A673 (cell line): Measurements from ENCODE around the gene TNC. TPM values are rescaled to one million over a fixed set of nuclear protein-coding genes. Genes with fewer than 3 reads are reported as not detected.

Experiments
- BruUV-seq: library from RNA; stranded (reverse); fragments of 400-500 nt; replicated peaks from 2 replicates; lab custom pipeline; 2021; lab: Mats Ljungman, UMichigan
- CTCF ChIA-PET: fragments of 300-600 bp; sonication (Branson Sonifier 250); formaldehyde crosslinking; loops from one replicate; lab custom pipeline; 2022; ENCODE audit warnings: antibody characterized with exemption; lab: Charles Lee
- POLR2A ChIA-PET: fragments of 300-600 bp; sonication (Branson Sonifier 250); formaldehyde crosslinking; loops from one replicate; lab custom pipeline; 2022; ENCODE audit warnings: antibody characterized with exemption; ENCODE audit not compliant: low non-redundant PET; lab: Charles Lee
- DNase-seq: peaks from one replicate; pipeline ENCODE4 v3.0.0-alpha.2; 2015; ENCODE audit warnings: low spot score
- H3K27ac ChIP-seq: fragments of 200-600 bp; sonication (generic); 2 replicates; pipeline ENCODE4 v1.5.1; 2016; ENCODE audit warnings: mixed run types, low read depth, mild to moderate bottlenecking, mixed read lengths, antibody characterized with exemption, low read length; ENCODE audit not compliant: poor library complexity, severe bottlenecking
- H3K27me3 ChIP-seq: fragments of 200-600 bp; sonication (generic); replicated peaks from 2 replicates; pipeline ENCODE4 v1.6.1; 2017; ENCODE audit warnings: mixed run types, low read depth, mild to moderate bottlenecking, mixed read lengths, antibody characterized with exemption, low read length; ENCODE audit not compliant: insufficient read depth, poor library complexity
- H3K36me3 ChIP-seq: fragments of 200-600 bp; sonication (generic); 2 replicates; pipeline ENCODE4 v1.6.1; 2016; ENCODE audit warnings: mixed run types, mild to moderate bottlenecking, mixed read lengths, antibody characterized with exemption, low read length; ENCODE audit not compliant: insufficient read depth, poor library complexity, severe bottlenecking
- H3K4me1 ChIP-seq: fragments of 200-600 bp; sonication (generic); 2 replicates; pipeline ENCODE4 v1.6.1; 2017; ENCODE audit warnings: mixed run types, mild to moderate bottlenecking, mixed read lengths, antibody characterized with exemption, low read length; ENCODE audit not compliant: insufficient read depth, poor library complexity, severe bottlenecking
- H3K4me3 ChIP-seq: fragments of 200-600 bp; sonication (generic); 2 replicates; pipeline ENCODE4 v1.5.1; 2016; ENCODE audit warnings: low read depth, mixed run types, mild to moderate bottlenecking, mixed read lengths, low read length; ENCODE audit not compliant: poor library complexity, severe bottlenecking
- H3K9me3 ChIP-seq: fragments of 200-600 bp; sonication (generic); 2 replicates; pipeline ENCODE4 v1.6.1; 2016; ENCODE audit warnings: mixed run types, low read depth, mild to moderate bottlenecking, mixed read lengths, antibody characterized with exemption, low read length; ENCODE audit not compliant: poor library complexity, severe bottlenecking
- EZH2 ChIP-seq: fragments of 200-600 bp; sonication (generic); IDR thresholded peaks from 2 replicates; pipeline ENCODE4 v1.6.1; 2017; ENCODE audit warnings: borderline replicate concordance, low read depth, mild to moderate bottlenecking, mixed read lengths, antibody characterized with exemption, low read length; ENCODE audit not compliant: poor library complexity, severe bottlenecking
- intact Hi-C: fragments of 100-400 bp; cut with micrococcal nuclease; formaldehyde crosslinking; loops from one replicate; pipeline ENCODE4 v1.10.0; 2022; ENCODE audit not compliant: unreplicated experiment
- total RNA-seq: library from RNA; stranded (reverse); gene quantifications from 2 replicates; pipeline ENCODE4 v1.2.3, GENCODE V29; 2021
- TF ChIP-seq, protein P1 (sequence below): fragments of 300-800, 200-600 bp; sonication (generic); conservative IDR thresholded peaks from 2 replicates; pipeline ENCODE4 v1.5.1; 2017; ENCODE audit warnings: low read depth, mild to moderate bottlenecking, antibody characterized with exemption, low read length, moderate library complexity, mixed read lengths

TNC gene
- total RNA-seq, 1 experiment from 2014 or later: 202 TPM

DNA sequence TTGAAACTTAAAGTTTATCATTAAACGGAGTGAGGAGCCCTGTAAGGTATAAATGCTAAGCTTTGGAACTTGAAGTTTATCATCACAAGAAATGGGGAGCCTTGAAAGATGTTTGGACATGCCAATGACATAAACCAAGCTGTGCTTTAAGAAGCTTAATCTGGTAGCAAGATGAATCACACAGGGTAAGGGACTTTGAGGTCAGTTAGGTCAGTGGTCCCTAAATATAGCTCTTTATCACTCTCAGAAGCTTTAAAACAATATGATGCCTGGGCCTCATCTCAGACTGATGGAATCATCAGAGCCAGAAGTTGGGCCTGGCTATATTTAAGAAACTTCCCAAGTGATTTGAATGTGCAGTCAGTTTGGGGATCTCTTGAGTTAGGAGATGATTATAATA, 85.7 kb downstream of the TNC start:
- POLR2A ChIA-PET: interaction anchor here (0.7 kb wide), 1 partner anchor 498 kb away, joined by 4 read pairs; no protein-coding TSS in a partner anchor

DNA sequence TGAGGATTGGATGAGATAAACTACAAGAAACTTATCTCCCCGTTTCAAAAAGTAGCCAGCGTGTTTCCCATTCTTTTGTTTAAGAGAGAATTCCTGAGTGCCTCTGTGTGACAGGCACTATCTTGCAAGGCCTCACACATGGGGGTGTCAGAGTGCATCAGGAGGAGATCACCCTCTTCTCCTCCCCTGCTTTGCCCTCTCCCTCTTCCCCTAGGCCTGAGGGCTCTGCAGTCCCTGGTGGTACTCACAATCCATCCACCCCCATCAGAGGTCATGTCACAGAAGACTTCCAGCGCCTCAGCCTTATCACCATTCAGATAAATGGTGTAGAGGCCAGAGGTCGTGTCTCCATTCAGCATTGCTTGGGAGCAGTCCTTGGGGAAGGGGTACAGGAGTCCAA, 88.0 kb downstream of the TNC start:
- H3K4me1 ChIP-seq: peaks cover under 1% of the 10 kb centered on the region
- H3K9me3 ChIP-seq: no peaks in the 10 kb centered on the region
- POLR2A ChIA-PET: no interaction called here
- no peak for TF ChIP-seq EZH2
- TF ChIP-seq, protein P1, sequence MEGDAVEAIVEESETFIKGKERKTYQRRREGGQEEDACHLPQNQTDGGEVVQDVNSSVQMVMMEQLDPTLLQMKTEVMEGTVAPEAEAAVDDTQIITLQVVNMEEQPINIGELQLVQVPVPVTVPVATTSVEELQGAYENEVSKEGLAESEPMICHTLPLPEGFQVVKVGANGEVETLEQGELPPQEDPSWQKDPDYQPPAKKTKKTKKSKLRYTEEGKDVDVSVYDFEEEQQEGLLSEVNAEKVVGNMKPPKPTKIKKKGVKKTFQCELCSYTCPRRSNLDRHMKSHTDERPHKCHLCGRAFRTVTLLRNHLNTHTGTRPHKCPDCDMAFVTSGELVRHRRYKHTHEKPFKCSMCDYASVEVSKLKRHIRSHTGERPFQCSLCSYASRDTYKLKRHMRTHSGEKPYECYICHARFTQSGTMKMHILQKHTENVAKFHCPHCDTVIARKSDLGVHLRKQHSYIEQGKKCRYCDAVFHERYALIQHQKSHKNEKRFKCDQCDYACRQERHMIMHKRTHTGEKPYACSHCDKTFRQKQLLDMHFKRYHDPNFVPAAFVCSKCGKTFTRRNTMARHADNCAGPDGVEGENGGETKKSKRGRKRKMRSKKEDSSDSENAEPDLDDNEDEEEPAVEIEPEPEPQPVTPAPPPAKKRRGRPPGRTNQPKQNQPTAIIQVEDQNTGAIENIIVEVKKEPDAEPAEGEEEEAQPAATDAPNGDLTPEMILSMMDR: no peak
- CTCF ChIA-PET: no interaction called here
- no TSS peak for BruUV-seq
- H3K4me3 ChIP-seq: no peak overlapping the region
- no peaks in the 10 kb centered on the region for H3K27me3 ChIP-seq
- no peak for DNase-seq
- no peak overlapping the region for H3K27ac ChIP-seq
- H3K36me3 ChIP-seq: peaks cover 84% of the 10 kb centered on the region
- intact Hi-C loops: loop anchor here (5.0 kb wide), 1 partner anchor 492 kb away; no protein-coding TSS in a partner anchor

More for the DNA sequence above, 85.7 kb downstream of the TNC start:
- Histone ChIP-seq H3K9me3 (no peaks in the 10 kb centered on the region), H3K4me3 (no peak overlapping the region), H3K27me3 (no peaks in the 10 kb centered on the region), H3K27ac (no peak overlapping the region), H3K36me3 (peaks cover 85% of the 10 kb centered on the region), H3K4me1 (peaks cover 17% of the 10 kb centered on the region)
- intact Hi-C loops: loop anchor here (5.0 kb wide), 1 partner anchor 490 kb away; no protein-coding TSS in a partner anchor
- CTCF ChIA-PET: no interaction called here
- BruUV-seq: no TSS peak
- no peak for TF ChIP-seq EZH2
- TF ChIP-seq, protein P1: no peak
- DNase-seq: no peak

DNA sequence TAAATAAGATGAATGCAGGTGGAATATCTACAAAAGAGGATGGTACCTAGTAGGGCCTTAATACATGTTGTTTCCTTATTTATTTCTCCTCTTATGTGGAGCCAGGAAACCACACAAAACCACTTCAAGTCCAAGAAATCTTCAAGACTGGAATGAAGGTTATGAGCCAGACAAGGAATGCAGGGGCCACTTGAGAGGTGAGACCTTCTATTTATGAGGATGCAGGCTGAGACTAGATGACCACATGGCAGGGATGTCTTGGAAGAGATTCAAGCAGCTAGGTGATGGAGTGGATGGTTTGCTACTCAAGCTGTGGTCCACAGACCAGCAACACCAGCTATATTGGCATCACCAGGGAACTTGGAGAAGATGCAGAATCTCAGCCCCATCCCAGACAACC, 92.2 kb downstream of the TNC start:
- no TSS peak for BruUV-seq
- peaks cover 77% of the 10 kb centered on the region for H3K36me3 ChIP-seq

More for the DNA sequence above, 92.2 kb downstream of the TNC start:
- H3K9me3 ChIP-seq: no peaks in the 10 kb centered on the region
- TF ChIP-seq, protein P1: no peak
- TF ChIP-seq EZH2: no peak
- CTCF ChIA-PET: no interaction called here
- no peak for DNase-seq
- POLR2A ChIA-PET: no interaction called here
- no peak overlapping the region for H3K4me3 ChIP-seq
- H3K27ac ChIP-seq: no peak overlapping the region
- no peaks in the 10 kb centered on the region for H3K27me3 ChIP-seq
- intact Hi-C loops: no loop called here
- no peaks in the 10 kb centered on the region for H3K4me1 ChIP-seq
